Measurements from ENCODE around the gene TMEM132C. TPM values are rescaled to one million over a fixed set of nuclear protein-coding genes. Genes with fewer than 3 reads are reported as not detected.

The TMEM132C gene
- total and polyA plus RNA-seq, 2 experiments from 2014 or later, result 10.6 to 16.5 TPM

DNA sequence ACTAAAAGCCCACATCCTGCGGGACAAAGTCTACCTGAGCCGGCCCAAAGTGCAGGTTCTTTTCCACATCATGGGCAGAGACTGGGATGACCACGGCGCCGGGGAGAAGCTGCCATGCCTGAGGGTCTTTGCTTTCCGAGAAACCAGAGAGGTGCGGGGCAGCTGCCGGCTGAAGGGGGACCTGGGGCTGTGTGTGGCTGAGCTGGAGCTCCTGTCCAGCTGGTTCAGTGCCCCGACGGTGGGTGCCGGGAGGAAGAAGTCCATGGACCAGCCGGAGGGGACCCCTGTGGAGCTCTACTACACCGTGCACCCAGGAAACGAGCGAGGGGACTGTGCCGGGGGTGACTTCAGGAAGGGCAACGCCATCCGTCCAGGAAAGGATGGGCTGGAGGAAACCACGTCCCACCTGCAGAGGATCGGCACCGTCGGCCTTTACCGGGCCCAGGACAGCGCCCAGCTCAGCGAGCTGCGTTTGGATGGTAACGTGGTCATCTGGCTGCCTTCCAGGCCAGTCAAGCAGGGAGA is 148.1 kb downstream of the TMEM132C start:
- Histone ChIP-seq H3K27me3 (no peaks in the 10 kb centered on the region), H3K79me2 (no peaks in the 10 kb centered on the region), H3K27ac (no peak overlapping the region), H3K4me2 (no peak overlapping the region), H3K9me3 (ENCODE audit: low read depth) (no peaks in the 10 kb centered on the region), H3K9me2 (replicated peaks; ENCODE audit: insufficient read depth) (no peaks in the 10 kb centered on the region), H4K20me1 (ENCODE audit: insufficient read depth, poor library complexity, severe bottlenecking) (no peaks in the 10 kb centered on the region), H3K4me3 (no peak overlapping the region), H2AFZ (no peak overlapping the region), H3K4me1 (ENCODE audit: insufficient read depth) (no peaks in the 10 kb centered on the region), H3K36me3 (replicated peaks; ENCODE audit: insufficient read depth, low read depth) (no peaks in the 10 kb centered on the region)
- DNase-seq (ENCODE audit: low spot score), result no peak
- TF ChIP-seq EZH2phosphoT487 (IDR thresholded peaks at IDR 0.05; ENCODE audit: low read depth, severe bottlenecking, unreplicated experiment), result no peak
- TF ChIP-seq, protein P1, sequence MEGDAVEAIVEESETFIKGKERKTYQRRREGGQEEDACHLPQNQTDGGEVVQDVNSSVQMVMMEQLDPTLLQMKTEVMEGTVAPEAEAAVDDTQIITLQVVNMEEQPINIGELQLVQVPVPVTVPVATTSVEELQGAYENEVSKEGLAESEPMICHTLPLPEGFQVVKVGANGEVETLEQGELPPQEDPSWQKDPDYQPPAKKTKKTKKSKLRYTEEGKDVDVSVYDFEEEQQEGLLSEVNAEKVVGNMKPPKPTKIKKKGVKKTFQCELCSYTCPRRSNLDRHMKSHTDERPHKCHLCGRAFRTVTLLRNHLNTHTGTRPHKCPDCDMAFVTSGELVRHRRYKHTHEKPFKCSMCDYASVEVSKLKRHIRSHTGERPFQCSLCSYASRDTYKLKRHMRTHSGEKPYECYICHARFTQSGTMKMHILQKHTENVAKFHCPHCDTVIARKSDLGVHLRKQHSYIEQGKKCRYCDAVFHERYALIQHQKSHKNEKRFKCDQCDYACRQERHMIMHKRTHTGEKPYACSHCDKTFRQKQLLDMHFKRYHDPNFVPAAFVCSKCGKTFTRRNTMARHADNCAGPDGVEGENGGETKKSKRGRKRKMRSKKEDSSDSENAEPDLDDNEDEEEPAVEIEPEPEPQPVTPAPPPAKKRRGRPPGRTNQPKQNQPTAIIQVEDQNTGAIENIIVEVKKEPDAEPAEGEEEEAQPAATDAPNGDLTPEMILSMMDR (IDR thresholded peaks at IDR 0.05; ENCODE audit: poor library complexity), result no peak
- no peak for TF ChIP-seq EZH2 (IDR thresholded peaks at IDR 0.05; ENCODE audit: borderline replicate concordance)
- WGBS (ENCODE audit: low lambda C conversion rate, missing lambda C conversion rate), result 90% methylated on average over 27 of the region's 27 CpGs

DNA sequence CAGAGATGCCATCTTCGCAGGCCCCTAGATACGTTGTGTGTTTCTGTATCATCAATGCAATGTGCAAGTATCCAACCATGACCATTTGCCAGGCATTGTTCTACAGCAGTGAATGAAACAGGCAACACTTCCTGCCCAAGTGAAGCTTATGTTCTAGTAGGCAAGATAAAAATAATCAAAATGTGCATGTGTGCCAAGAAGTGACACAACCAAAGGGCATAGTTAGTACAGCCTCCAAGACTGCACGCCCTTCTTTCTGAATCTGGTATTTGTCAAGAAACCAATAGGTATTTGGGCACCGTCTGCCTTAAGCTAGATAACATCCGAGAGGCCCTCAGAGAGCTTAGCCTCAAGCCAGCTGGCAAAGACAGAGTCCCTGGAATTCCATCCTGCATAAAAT is 152.0 kb downstream of the TMEM132C start:
- H3K36me3 ChIP-seq (replicated peaks; ENCODE audit: insufficient read depth, low read depth), result no peaks in the 10 kb centered on the region
- no peaks in the 10 kb centered on the region for H3K79me2 ChIP-seq
- no peaks in the 10 kb centered on the region for H3K4me1 ChIP-seq (ENCODE audit: insufficient read depth)
- no peaks in the 10 kb centered on the region for H4K20me1 ChIP-seq (ENCODE audit: insufficient read depth, poor library complexity, severe bottlenecking)
- no peaks in the 10 kb centered on the region for H3K27me3 ChIP-seq
- H3K4me2 ChIP-seq, result no peak overlapping the region
- H3K27ac ChIP-seq, result no peak overlapping the region
- WGBS (ENCODE audit: low lambda C conversion rate, missing lambda C conversion rate), result 79% methylated on average over 5 of the region's 5 CpGs
- no peaks in the 10 kb centered on the region for H3K9me2 ChIP-seq (replicated peaks; ENCODE audit: insufficient read depth)
- no peak overlapping the region for H3K4me3 ChIP-seq
- H2AFZ ChIP-seq, result no peak overlapping the region
- TF ChIP-seq, protein P1 (IDR thresholded peaks at IDR 0.05; ENCODE audit: poor library complexity), result no peak
- no peak for TF ChIP-seq EZH2 (IDR thresholded peaks at IDR 0.05; ENCODE audit: borderline replicate concordance)
- TF ChIP-seq EZH2phosphoT487 (IDR thresholded peaks at IDR 0.05; ENCODE audit: low read depth, severe bottlenecking, unreplicated experiment), result no peak
- peak; percentile 11 for DNase-seq (ENCODE audit: low spot score)
- H3K9me3 ChIP-seq (ENCODE audit: low read depth), result no peaks in the 10 kb centered on the region

- no peaks in the 10 kb centered on the region for H3K27me3 ChIP-seq
- H2AFZ ChIP-seq, result no peak overlapping the region
- no peak for DNase-seq (ENCODE audit: low spot score)
- no peaks in the 10 kb centered on the region for H3K36me3 ChIP-seq (replicated peaks; ENCODE audit: insufficient read depth, low read depth)
- WGBS (ENCODE audit: low lambda C conversion rate, missing lambda C conversion rate), result 93% methylated on average over 2 of the region's 2 CpGs
- H3K4me1 ChIP-seq (ENCODE audit: insufficient read depth), result no peaks in the 10 kb centered on the region
- no peaks in the 10 kb centered on the region for H3K79me2 ChIP-seq
- no peaks in the 10 kb centered on the region for H3K9me3 ChIP-seq (ENCODE audit: low read depth)
- H3K9me2 ChIP-seq (replicated peaks; ENCODE audit: insufficient read depth), result no peaks in the 10 kb centered on the region
- no peak overlapping the region for H3K27ac ChIP-seq
- H4K20me1 ChIP-seq (ENCODE audit: insufficient read depth, poor library complexity, severe bottlenecking), result no peaks in the 10 kb centered on the region
- TF ChIP-seq EZH2 (IDR thresholded peaks at IDR 0.05; ENCODE audit: borderline replicate concordance) (no peak), EZH2phosphoT487 (IDR thresholded peaks at IDR 0.05; ENCODE audit: low read depth, severe bottlenecking, unreplicated experiment) (no peak)
- TF ChIP-seq, protein P1 (IDR thresholded peaks at IDR 0.05; ENCODE audit: poor library complexity), result no peak
- no peak overlapping the region for H3K4me3 ChIP-seq
- no peak overlapping the region for H3K4me2 ChIP-seq
These were observed 153.2 kb downstream of the TMEM132C start for GRCh38 chr12:128420163-128420562.
